PFSK-1 (cell line): ENCODE data around the gene ZC3H13.

Source experiments
- FOXP2 ChIP-seq: optimal IDR thresholded peaks from 2 replicates; pipeline ENCODE3; 2011; ENCODE audit warnings: borderline replicate concordance, control low read depth, inconsistent platforms; ENCODE audit not compliant: insufficient read depth; ENCODE audit errors: extremely low read length, extremely low read depth
- POLR2AphosphoS5 ChIP-seq: IDR thresholded peaks from 2 replicates; pipeline ENCODE4 v1.6.1; 2012; ENCODE audit warnings: low read depth, mild to moderate bottlenecking, control low read depth, low read length, moderate library complexity
- REST ChIP-seq, 2 experiments: IDR thresholded peaks; 2 replicates each; pipeline versions ENCODE4 v1.6.1 to v1.8.0; 2011 to 2012; ENCODE audit warnings: low read depth in 2 of 2, low read length in 2 of 2, control low read depth in 1 of 2, inconsistent platforms in 1 of 2, mild to moderate bottlenecking in 1 of 2, moderate library complexity in 1 of 2; ENCODE audit not compliant: insufficient read depth in 1 of 2
- SIN3A ChIP-seq: IDR thresholded peaks from 2 replicates; pipeline ENCODE4 v1.6.1; 2012; ENCODE audit warnings: mild to moderate bottlenecking, low read length, moderate library complexity, borderline replicate concordance; ENCODE audit not compliant: insufficient read depth
- TAF1 ChIP-seq: IDR thresholded peaks from 2 replicates; pipeline ENCODE4 v1.6.1; 2012; ENCODE audit warnings: low read length, control low read depth, borderline replicate concordance; ENCODE audit not compliant: insufficient read depth

Gene ZC3H13

DNA sequence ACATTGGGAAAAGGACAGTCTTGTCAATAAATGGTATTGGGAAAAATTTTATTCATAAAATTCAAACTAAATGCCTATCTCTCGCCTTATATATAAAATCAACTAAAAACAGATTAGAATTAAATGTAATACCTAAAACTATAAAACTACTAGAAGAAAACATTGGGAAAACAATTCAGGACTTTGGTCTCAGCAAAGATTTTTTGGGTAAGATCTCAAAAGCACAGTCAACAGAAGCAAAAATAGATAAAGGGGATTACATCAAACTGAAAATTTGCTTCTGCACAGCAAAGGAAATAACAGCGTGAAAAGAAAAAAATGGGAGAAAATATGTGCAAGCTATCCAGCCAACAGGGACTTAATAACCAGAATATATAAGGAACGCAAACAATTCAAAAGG is 24.3 kb upstream of the ZC3H13 start:
- no peak for TF ChIP-seq POLR2AphosphoS5
- TF ChIP-seq REST (IDR thresholded peaks at IDR 0.05; ENCODE audit: insufficient read depth in 1 of 2, low read depth in 2 of 2, low read length in 2 of 2), result no peak
- TF ChIP-seq FOXP2, result no peak
- no peak for TF ChIP-seq SIN3A
- no peak for TF ChIP-seq TAF1

GRCh38 chr13:46075811-46076210 is 23.3 kb upstream of the ZC3H13 start:
- TF ChIP-seq TAF1 (no peak), SIN3A (no peak), FOXP2 (no peak), REST (IDR thresholded peaks at IDR 0.05; ENCODE audit: insufficient read depth in 1 of 2, low read depth in 2 of 2, low read length in 2 of 2) (no peak), POLR2AphosphoS5 (no peak)

GRCh38 chr13:46071590-46072249 is 19.2 kb upstream of the ZC3H13 start:
- TF ChIP-seq FOXP2 (no peak), SIN3A (no peak), POLR2AphosphoS5 (no peak), REST (IDR thresholded peaks at IDR 0.05; ENCODE audit: insufficient read depth in 1 of 2, low read depth in 2 of 2, low read length in 2 of 2) (no peak)

- TF ChIP-seq FOXP2 (no peak), TAF1 (no peak), POLR2AphosphoS5 (no peak), SIN3A (no peak), REST (IDR thresholded peaks at IDR 0.05; ENCODE audit: insufficient read depth in 1 of 2, low read depth in 2 of 2, low read length in 2 of 2) (no peak)
These were observed 10.7 kb upstream of the ZC3H13 start for GRCh38 chr13:46063292-46063691.

DNA sequence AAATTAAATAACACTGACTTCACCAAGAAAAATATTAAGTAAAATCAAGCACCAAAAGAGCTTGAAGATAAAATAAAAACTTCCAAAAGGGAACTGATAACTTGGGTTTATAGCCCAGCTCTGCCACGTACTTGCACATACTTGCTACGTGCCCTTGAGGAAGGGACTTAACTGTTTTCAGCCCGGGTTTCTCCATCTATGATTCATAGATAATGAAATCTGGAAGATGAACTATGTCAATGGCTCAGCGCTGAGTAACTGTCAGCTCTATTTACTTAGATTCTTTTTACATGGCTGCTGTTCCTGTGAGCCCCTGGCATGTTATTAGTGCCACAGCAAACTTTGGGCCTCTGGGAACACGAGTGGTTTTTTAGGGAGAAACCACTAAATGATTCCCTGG is 9.6 kb upstream of the ZC3H13 start:
- TF ChIP-seq TAF1 (no peak), REST (IDR thresholded peaks at IDR 0.05; ENCODE audit: insufficient read depth in 1 of 2, low read depth in 2 of 2, low read length in 2 of 2) (no peak), POLR2AphosphoS5 (no peak), FOXP2 (no peak), SIN3A (no peak)
